Right lobe of liver (tissue), 6 donors: ENCODE results near the gene GLIS2. TPM values are rescaled to one million over a fixed set of nuclear protein-coding genes. Genes with fewer than 3 reads are reported as not detected.
A peak's percentile ranks its signal among the peaks of the same experiment; 100 is the strongest.

Source experiments
- ATAC-seq, 4 donors: fragments of 200-7000 bp; cut with Tn5 transposase; one replicate each; pipeline ENCODE4 v1.9.1; 2020; ENCODE audit warnings: mild to moderate bottlenecking in 4 of 4, moderate library complexity in 4 of 4
- DNase-seq, 3 donors: peaks; one replicate each; pipeline ENCODE4 v3.0.0-alpha.2; 2020
- H3K27ac ChIP-seq, 3 donors: fragments of 200-600 bp; one replicate each; pipeline ENCODE4 v1.8.0; 2022
- H3K27me3 ChIP-seq, 2 donors: fragments of 200-600 bp; one replicate each; pipeline ENCODE4 v1.8.0; 2022
- H3K36me3 ChIP-seq, 4 donors: fragments of 200-600 bp; sonication (generic) in 1 of 4; one replicate each; pipeline versions ENCODE4 v1.5.1 to v1.8.0; 2017 to 2022; ENCODE audit warnings: control low read depth in 1 of 4
- H3K4me1 ChIP-seq, 4 donors: fragments of 200-600 bp; sonication (generic) in 1 of 4; one replicate each; pipeline versions ENCODE4 v1.5.1 to v1.8.0; 2017 to 2022; ENCODE audit warnings: control low read depth in 1 of 4
- H3K4me3 ChIP-seq, 3 donors: fragments of 200-600 bp; one replicate each; pipeline ENCODE4 v1.8.0; 2022
- H3K9me3 ChIP-seq, 4 donors: fragments of 200-600 bp; sonication (generic) in 1 of 4; one replicate each; pipeline versions ENCODE4 v1.5.1 to v1.8.0; 2017 to 2022; ENCODE audit warnings: control low read depth in 1 of 4
- CTCF ChIP-seq, 4 donors: fragments of 200-600 bp in 3 of 4; fragments of 450-650 bp in 1 of 4; IDR thresholded peaks; one replicate each; pipeline versions ENCODE4 v1.5.1 to v1.8.0; 2016 to 2022; ENCODE audit warnings: antibody characterized with exemption in 4 of 4, mild to moderate bottlenecking in 2 of 4
- POLR2A ChIP-seq: fragments of 450-650 bp; IDR thresholded peaks from one replicate; pipeline ENCODE4 v1.6.1; 2017; ENCODE audit warnings: antibody characterized with exemption, mild to moderate bottlenecking
- WGBS: methylation state at CpG from one replicate; pipeline ENCODE4 v1.1.6; 2018; ENCODE audit warnings: low coverage, low lambda C conversion rate; ENCODE audit not compliant: insufficient coverage; ENCODE audit errors: missing lambda C conversion rate; 5-methylcytosine and 5-hydroxymethylcytosine counted together
- intact Hi-C, 2 donors: fragments of 100-400 bp; cut with DNase I; formaldehyde crosslinking; loops; one replicate each; pipeline versions ENCODE4 v1.11.2 to v1.14.1; 2022
- total RNA-seq, 6 experiments: library from RNA; depleted of rRNA in 2 of 6; stranded (reverse); fragments of >200 nt in 2 of 6; fragmentation: NEBNext Ultra II Directional in 3 of 6; extraction: Animal tissue kit (Norgen Biotek cat#: 25700) in 3 of 6; gene quantifications; one replicate each; pipeline versions ENCODE4 v1.1.0 to v1.2.4, GENCODE V29; 2016 to 2023
- donor health status: DM: no; HTN: yes; CAD: no.
- donor health status: DM: no; HTN: no; CAD: no.
- donor health status: DM: no; HTN: no; CAD: no.
- donor health status: DM: no; HTN: yes; CAD: no.
- donor health status: DM: no; HTN: yes; CAD: no.

Gene GLIS2
- total RNA-seq, 6 experiments from 2014 or later, result 0.79 to 2.6 (median 1.4) TPM

GRCh38 chr16:4359914-4360313 lies 44.0 kb downstream of the GLIS2 start:
- H3K4me3 ChIP-seq, result no peak overlapping the region
- WGBS, result 90% methylated on average over 2 of the region's 3 CpGs
- H3K9me3 ChIP-seq, result no peaks in the 10 kb centered on the region
- H3K27me3 ChIP-seq, result no peaks in the 10 kb centered on the region
- no peak overlapping the region for H3K27ac ChIP-seq
- TF ChIP-seq POLR2A, result no peak
- no peak for TF ChIP-seq CTCF (IDR thresholded peaks at IDR 0.05)
- ATAC-seq (no peak), DNase-seq (no peak)
- no peaks in the 10 kb centered on the region for H3K4me1 ChIP-seq
- H3K36me3 ChIP-seq, result peaks cover 0 to 4% (median 0%) of the 10 kb centered on the region in 4 donors
- intact Hi-C loops, result loop anchor here (2.0 kb wide), 1 partner anchor 43 kb away; no protein-coding TSS in a partner anchor

- TF ChIP-seq CTCF (IDR thresholded peaks at IDR 0.05) (no peak), POLR2A (no peak)
- ATAC-seq (peak; percentile 28 to 63 (median 54)), DNase-seq (no peak)
- no peaks in the 10 kb centered on the region for H3K4me1 ChIP-seq
- H3K9me3 ChIP-seq, result no peaks in the 10 kb centered on the region
- no peak overlapping the region for H3K27ac ChIP-seq
- WGBS, result 86% methylated on average over 5 of the region's 11 CpGs
- no peaks in the 10 kb centered on the region for H3K27me3 ChIP-seq
- no peak overlapping the region for H3K4me3 ChIP-seq
- intact Hi-C loops, result loop anchor here in 1 of 2 donors (2.0 kb wide), 1 partner anchor 42 kb away; no protein-coding TSS in a partner anchor
- peaks cover 0 to 4% (median 0%) of the 10 kb centered on the region in 4 donors for H3K36me3 ChIP-seq
Observed at GRCh38 chr16:4360538-4361021, 44.7 kb downstream of the GLIS2 start.

- Histone ChIP-seq H3K27me3 (no peaks in the 10 kb centered on the region), H3K36me3 (peaks cover 0 to 4% (median 0%) of the 10 kb centered on the region in 4 donors), H3K27ac (no peak overlapping the region), H3K4me3 (no peak overlapping the region), H3K4me1 (no peaks in the 10 kb centered on the region), H3K9me3 (no peaks in the 10 kb centered on the region)
- TF ChIP-seq POLR2A, result no peak
- TF ChIP-seq CTCF (IDR thresholded peaks at IDR 0.05), result no peak
- ATAC-seq (no peak), DNase-seq (no peak)
- no CpG with 5 or more reads among the region's 28 CpGs for WGBS
- intact Hi-C loops, result loop anchor here in 1 of 2 donors (2.0 kb wide), 1 partner anchor 42 kb away; no protein-coding TSS in a partner anchor
Observed at GRCh38 chr16:4361033-4361943, 45.4 kb downstream of the GLIS2 start.

- Histone ChIP-seq H3K27ac (no peak overlapping the region), H3K4me3 (no peak overlapping the region), H3K9me3 (no peaks in the 10 kb centered on the region), H3K36me3 (peaks cover 0 to 4% (median 0%) of the 10 kb centered on the region in 4 donors), H3K27me3 (no peaks in the 10 kb centered on the region), H3K4me1 (no peaks in the 10 kb centered on the region)
- TF ChIP-seq CTCF (IDR thresholded peaks at IDR 0.05) (no peak), POLR2A (no peak)
- DNase-seq, result no peak
- ATAC-seq, result no peak
- no CpG with 5 or more reads among the region's 12 CpGs for WGBS
- intact Hi-C loops, result loop anchor here in 1 of 2 donors (2.0 kb wide), 1 partner anchor 41 kb away; no protein-coding TSS in a partner anchor
Observed at GRCh38 chr16:4361944-4362311, 46.1 kb downstream of the GLIS2 start.
